ENCODE measurements around the gene CTNNBIP1. TPM values are rescaled to one million over a fixed set of nuclear protein-coding genes. Genes with fewer than 3 reads are reported as not detected.

The CTNNBIP1 gene
- total and polyA plus RNA-seq, 2 donors (not counting 1 experiment from before 2014, with no cell fraction given): 6.9 to 8.7 TPM

DNA sequence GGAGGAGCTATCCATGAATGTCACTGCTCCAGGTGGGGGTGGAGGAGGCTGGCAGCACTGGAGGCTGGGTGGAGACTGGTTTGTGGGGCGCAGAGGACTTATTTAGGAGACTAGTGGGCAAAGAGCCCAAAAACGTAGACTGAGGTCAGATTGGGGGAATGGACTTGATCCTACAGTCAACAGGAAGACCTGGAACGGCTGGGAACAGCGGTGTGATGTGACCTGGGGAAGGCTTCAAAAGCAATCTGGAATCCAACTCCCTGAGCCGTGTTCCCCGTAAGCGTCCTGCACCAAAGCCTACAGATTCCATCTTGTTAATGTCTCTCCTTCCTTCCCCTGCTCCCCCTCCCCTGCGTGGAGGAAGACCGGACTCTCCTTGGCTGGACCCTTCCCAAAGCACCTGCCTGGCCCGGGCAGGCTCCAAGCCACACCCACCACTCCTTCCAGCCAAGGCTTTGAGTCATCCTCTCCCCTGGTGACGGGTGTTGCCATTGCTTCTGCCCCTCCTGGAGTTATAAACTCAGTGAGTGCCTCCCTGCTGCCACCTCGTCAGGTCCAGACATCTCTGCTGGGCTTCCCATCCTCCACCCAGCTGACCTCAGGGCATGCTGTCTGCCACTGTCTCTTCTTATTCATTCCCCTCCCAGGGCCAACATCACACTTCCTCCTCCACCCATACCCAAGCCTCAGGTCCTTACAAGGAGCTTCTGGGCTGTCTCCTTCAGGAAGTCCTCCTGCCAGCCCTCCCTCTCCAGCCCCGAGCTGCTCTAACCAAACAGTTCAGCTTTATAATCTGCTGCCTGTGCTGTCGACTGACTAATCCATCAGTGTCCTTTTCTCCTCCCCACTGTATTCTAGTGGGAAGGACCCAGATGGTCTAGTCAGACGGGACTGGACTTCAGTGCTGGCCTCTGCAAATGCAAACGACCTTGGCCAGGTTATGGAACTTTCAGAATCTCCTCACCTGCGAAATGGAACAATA is 84.7 kb downstream of the CTNNBIP1 start:
- H3K36me3 ChIP-seq (replicated peaks in 1 of 2; ENCODE audit: control extremely low read depth in 1 of 2, control insufficient read depth in 1 of 2, extremely low read depth in 1 of 2, insufficient read depth in 2 of 2, low read length in 1 of 2): no peaks in the 10 kb centered on the region
- peaks cover 35% of the 10 kb centered on the region for H3K4me1 Mint-ChIP-seq
- peaks cover 38% of the 10 kb centered on the region in 2 donors for H3K4me1 ChIP-seq (ENCODE audit: control insufficient read depth in 2 of 2, insufficient read depth in 2 of 2, low read length in 2 of 2)
- intact Hi-C loops (cut with micrococcal nuclease): loop anchor here (2.0 kb wide), 3 partner anchors 287 to 869 kb away; partner anchors contain the start of genes H6PD and SLC25A33
- TF ChIP-seq EZH2 (IDR thresholded peaks at IDR 0.05; ENCODE audit: borderline replicate concordance, insufficient read depth, low read depth, low read length, poor library complexity, severe bottlenecking): no peak
- TF ChIP-seq, protein P1, sequence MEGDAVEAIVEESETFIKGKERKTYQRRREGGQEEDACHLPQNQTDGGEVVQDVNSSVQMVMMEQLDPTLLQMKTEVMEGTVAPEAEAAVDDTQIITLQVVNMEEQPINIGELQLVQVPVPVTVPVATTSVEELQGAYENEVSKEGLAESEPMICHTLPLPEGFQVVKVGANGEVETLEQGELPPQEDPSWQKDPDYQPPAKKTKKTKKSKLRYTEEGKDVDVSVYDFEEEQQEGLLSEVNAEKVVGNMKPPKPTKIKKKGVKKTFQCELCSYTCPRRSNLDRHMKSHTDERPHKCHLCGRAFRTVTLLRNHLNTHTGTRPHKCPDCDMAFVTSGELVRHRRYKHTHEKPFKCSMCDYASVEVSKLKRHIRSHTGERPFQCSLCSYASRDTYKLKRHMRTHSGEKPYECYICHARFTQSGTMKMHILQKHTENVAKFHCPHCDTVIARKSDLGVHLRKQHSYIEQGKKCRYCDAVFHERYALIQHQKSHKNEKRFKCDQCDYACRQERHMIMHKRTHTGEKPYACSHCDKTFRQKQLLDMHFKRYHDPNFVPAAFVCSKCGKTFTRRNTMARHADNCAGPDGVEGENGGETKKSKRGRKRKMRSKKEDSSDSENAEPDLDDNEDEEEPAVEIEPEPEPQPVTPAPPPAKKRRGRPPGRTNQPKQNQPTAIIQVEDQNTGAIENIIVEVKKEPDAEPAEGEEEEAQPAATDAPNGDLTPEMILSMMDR (IDR thresholded peaks at IDR 0.05): no peak
- peak overlapping the region in 1 of 5 experiments; percentile 86 for H3K4me3 ChIP-seq (ENCODE audit: control extremely low read depth in 1 of 5, extremely low read depth in 1 of 5, insufficient read depth in 1 of 5, low read depth in 2 of 5, low read length in 4 of 5)
- peaks cover 0 to 5% (median 0%) of the 10 kb centered on the region in 3 donors for H3K9me3 ChIP-seq (ENCODE audit: control extremely low read depth in 1 of 3, control insufficient read depth in 2 of 3, insufficient read depth in 1 of 3, low read length in 2 of 3)
- H3K9ac ChIP-seq (ENCODE audit: low read length): no peak overlapping the region
- CTCF ChIA-PET: interaction anchor here (1.2 to 2.5 kb wide), 4 partner anchors 22 to 199 kb away, joined by 3 to 13 read pairs (median 5); no protein-coding TSS in a partner anchor
- no peaks in the 10 kb centered on the region for H3K27me3 ChIP-seq (replicated peaks in 1 of 4; ENCODE audit: control extremely low read depth in 1 of 4, control insufficient read depth in 3 of 4, insufficient read depth in 4 of 4, low read length in 3 of 4)
- peak overlapping the region; percentile 85 for H3K4me3 Mint-ChIP-seq
- WGBS (ENCODE audit: insufficient coverage): 29% methylated on average over 12 of the region's 17 CpGs
- H3K4me2 ChIP-seq (replicated peaks; ENCODE audit: low read depth, low read length, poor library complexity, severe bottlenecking): peak overlapping the region; percentile 97
- no peaks in the 10 kb centered on the region for H3K27me3 Mint-ChIP-seq
- H3K9me3 Mint-ChIP-seq (ENCODE audit: insufficient read depth): no peaks in the 10 kb centered on the region
- peaks cover 25% of the 10 kb centered on the region for H4K20me1 ChIP-seq (ENCODE audit: control insufficient read depth, insufficient read depth, low read length, poor library complexity, severe bottlenecking)
- ATAC-seq (ENCODE audit: low read depth): peak; percentile 11
- DNase-seq: peak; percentile 63
- peak overlapping the region; percentile 47 to 73 for H3K27ac ChIP-seq (ENCODE audit: low read length in 2 of 2)
- POLR2A ChIA-PET: no interaction called here
- peak overlapping the region; percentile 98 for H2AFZ ChIP-seq (ENCODE audit: insufficient read depth, low read depth, low read length, poor library complexity, severe bottlenecking)
- H3K27ac Mint-ChIP-seq: peak overlapping the region; percentile 88
- H3K79me2 ChIP-seq (ENCODE audit: control insufficient read depth, insufficient read depth, low read length): peaks cover 17% of the 10 kb centered on the region
